HG02759 (cell line): ENCODE measurements around the gene KIFC3.
"Not testable (repeated sequence)": the region's sequence is repeated elsewhere in the genome, so short reads cannot be mapped to it uniquely, and the experiment has no call there.

Source experiments
- ATAC-seq: cut with Tn5 transposase; IDR thresholded peaks from one replicate; pipeline ENCODE4 v1.9.1; 2021; ENCODE audit warnings: mild to moderate bottlenecking, moderate library complexity; ENCODE audit not compliant: unreplicated experiment

KIFC3 gene

GRCh38 chr16:57743458-57743857, 58.8 kb downstream of the KIFC3 start:
- ATAC-seq = no peak

- ATAC-seq = no peak
Observed at GRCh38 chr16:57742543-57742942, 59.7 kb downstream of the KIFC3 start.

- no peak for ATAC-seq
Observed at GRCh38 chr16:57741660-57742191, 60.6 kb downstream of the KIFC3 start.

GRCh38 chr16:57740423-57741071, 61.7 kb downstream of the KIFC3 start:
- no peak for ATAC-seq

- no peak for ATAC-seq
Observed at GRCh38 chr16:57739756-57740422, 62.4 kb downstream of the KIFC3 start.

GRCh38 chr16:57738844-57739243, 63.4 kb downstream of the KIFC3 start:
- ATAC-seq = no peak

GRCh38 chr16:57736419-57737351, 65.6 kb downstream of the KIFC3 start:
- ATAC-seq = no peak

- ATAC-seq = no peak
Observed at GRCh38 chr16:57735755-57736418, 66.4 kb downstream of the KIFC3 start, which contains the start of gene KATNB1. Gene KATNB1 (plus strand): TSS chr16:57735770. CDS start chr16:57737244, 1,474 bp downstream.

- ATAC-seq = peak; percentile 89
Observed at GRCh38 chr16:57734925-57735754, 67.2 kb downstream of the KIFC3 start.

- ATAC-seq = no peak
Observed at GRCh38 chr16:57734308-57734924, 67.9 kb downstream of the KIFC3 start.

- ATAC-seq = no peak
Observed at GRCh38 chr16:57732714-57733113, 69.6 kb downstream of the KIFC3 start.

GRCh38 chr16:57732037-57732436, 70.3 kb downstream of the KIFC3 start:
- no peak for ATAC-seq

GRCh38 chr16:57730771-57731730, 71.2 kb downstream of the KIFC3 start:
- no peak for ATAC-seq

GRCh38 chr16:57729852-57730251, 72.4 kb downstream of the KIFC3 start:
- not testable (repeated sequence) for ATAC-seq

- no peak for ATAC-seq
Observed at GRCh38 chr16:57729182-57729484, 73.2 kb downstream of the KIFC3 start.

GRCh38 chr16:57728336-57729181, 73.7 kb downstream of the KIFC3 start:
- ATAC-seq = no peak

- ATAC-seq = no peak
Observed at GRCh38 chr16:57727610-57728009, 74.7 kb downstream of the KIFC3 start.
